HG03196 (cell line): ENCODE measurements around the gene HEXD.
A peak's percentile ranks its signal among the peaks of the same experiment; 100 is the strongest.
"Not testable (repeated sequence)": the region's sequence is repeated elsewhere in the genome, so short reads cannot be mapped to it uniquely, and the experiment has no call there.

Experiments used
- ATAC-seq: cut with Tn5 transposase; IDR thresholded peaks from one replicate; pipeline ENCODE4 v1.9.1; 2021; ENCODE audit not compliant: unreplicated experiment

The HEXD gene

GRCh38 chr17:82396601-82397435 lies 21.3 kb upstream of the HEXD start:
- no peak for ATAC-seq

- ATAC-seq = no peak
These were observed 20.5 kb upstream of the HEXD start for GRCh38 chr17:82397449-82398335.

GRCh38 chr17:82399041-82399441 lies 19.1 kb upstream of the HEXD start:
- no peak for ATAC-seq

GRCh38 chr17:82399601-82400101 lies 18.5 kb upstream of the HEXD start:
- no peak for ATAC-seq

GRCh38 chr17:82400206-82400605 lies 17.9 kb upstream of the HEXD start:
- ATAC-seq = no peak

GRCh38 chr17:82400830-82401229 lies 17.3 kb upstream of the HEXD start:
- ATAC-seq = no peak

GRCh38 chr17:82402865-82403264 lies 15.3 kb upstream of the HEXD start:
- peak; percentile 58 for ATAC-seq

GRCh38 chr17:82403662-82404660 lies 14.2 kb upstream of the HEXD start:
- ATAC-seq = no peak

GRCh38 chr17:82405051-82405450 lies 13.1 kb upstream of the HEXD start:
- ATAC-seq = no peak

- ATAC-seq = no peak
These were observed 11.9 kb upstream of the HEXD start for GRCh38 chr17:82406131-82406671.

- ATAC-seq = no peak
These were observed 10.9 kb upstream of the HEXD start for GRCh38 chr17:82407255-82407654.

GRCh38 chr17:82408288-82408937 lies 9.7 kb upstream of the HEXD start:
- no peak for ATAC-seq

GRCh38 chr17:82408938-82409318 lies 9.2 kb upstream of the HEXD start:
- ATAC-seq = no peak

GRCh38 chr17:82410014-82410716 lies 8.0 kb upstream of the HEXD start:
- ATAC-seq = no peak

GRCh38 chr17:82411396-82412053 lies 6.6 kb upstream of the HEXD start:
- no peak for ATAC-seq

- ATAC-seq = not testable (repeated sequence)
These were observed 6.1 kb upstream of the HEXD start for GRCh38 chr17:82412081-82412480.

GRCh38 chr17:82412535-82413520 lies 5.3 kb upstream of the HEXD start:
- no peak for ATAC-seq
